AG04450 (cell line): ENCODE results near the gene CKS1B. TPM values are rescaled to one million over a fixed set of nuclear protein-coding genes. Genes with fewer than 3 reads are reported as not detected.
"Not testable (repeated sequence)": the region's sequence is repeated elsewhere in the genome, so short reads cannot be mapped to it uniquely, and the experiment has no call there.

Experiments
- CTCF ChIA-PET: fragments of 300-600, 350-600 bp; formaldehyde crosslinking; extraction: SDS; loops from one replicate; lab custom pipeline; 2022; ENCODE audit warnings: antibody characterized with exemption, inconsistent platforms; lab: Charles Lee
- POLR2A ChIA-PET: fragments of 350-600 bp; formaldehyde crosslinking; extraction: SDS; loops from one replicate; lab custom pipeline; 2021; ENCODE audit warnings: antibody characterized with exemption, inconsistent platforms; lab: Yijun Ruan, JAX
- DNase-seq: peaks from one replicate; pipeline ENCODE4 v3.0.0-alpha.2; 2011; ENCODE audit warnings: low read depth, low spot score
- H3K27ac ChIP-seq: one replicate; pipeline ENCODE4 v1.5.1; 2012; ENCODE audit warnings: low read depth, low read length, control low read depth
- H3K27me3 ChIP-seq: one replicate; pipeline ENCODE4 v1.6.0; 2012; ENCODE audit warnings: low read length; ENCODE audit not compliant: control insufficient read depth, insufficient read depth
- H3K4me3 ChIP-seq: 2 replicates; pipeline ENCODE4 v1.5.1; 2011; ENCODE audit warnings: mild to moderate bottlenecking, low read depth, low read length, control low read depth
- H3K9me3 ChIP-seq: 2 replicates; pipeline ENCODE4 v1.5.1; 2012; ENCODE audit warnings: low read length; ENCODE audit not compliant: control insufficient read depth, insufficient read depth
- CTCF ChIP-seq: IDR thresholded peaks from 2 replicates; pipeline ENCODE4 v1.5.1; 2011; ENCODE audit warnings: low read depth, low read length, control low read depth, inconsistent platforms
- polyA plus RNA-seq: library from polyadenylated mRNA; depleted of rRNA; stranded (reverse); fragments of >200 nt; gene quantifications from 2 replicates; pipeline ENCODE4 v1.2.3, GENCODE V29; 2011

CKS1B gene
- polyA plus RNA-seq, 1 experiment: 81.3 TPM

- Histone ChIP-seq H3K9me3 (peaks cover 3% of the 10 kb centered on the region; the same call in 1 of the 2 replicates), H3K27ac (peak overlapping the region; percentile 100), H3K27me3 (no peaks in the 10 kb centered on the region), H3K4me3 (peak overlapping the region; percentile 77)
- CTCF ChIA-PET: interaction anchor here (1.0 to 1.4 kb wide), 4 partner anchors 20 to 81 kb away, joined by 3 to 6 read pairs (median 4); partner anchors contain the start of gene LENEP
- POLR2A ChIA-PET: interaction anchor here (0.7 to 5.0 kb wide), 8 partner anchors 10 to 702 kb away, joined by 4 to 59 read pairs (median 10); partner anchors contain the start of genes FLAD1 and PYGO2
- peak; percentile 93 for DNase-seq
- TF ChIP-seq CTCF: peak; percentile 36
These were observed 958 bp upstream of the CKS1B start for GRCh38 chr1:154973344-154974101.

GRCh38 chr1:154974808-154975408 lies 427 bp downstream of the CKS1B start:
- POLR2A ChIA-PET: interaction anchor here (0.6 to 1.1 kb wide), 4 partner anchors 14 to 435 kb away, joined by 3 read pairs; no protein-coding TSS in a partner anchor
- CTCF ChIA-PET: interaction anchor here (0.7 to 1.6 kb wide), 2 partner anchors 21 to 25 kb away, joined by 3 to 4 read pairs; no protein-coding TSS in a partner anchor
- peak overlapping the region; percentile 100 for H3K27ac ChIP-seq

GRCh38 chr1:154975409-154976059 lies 1.1 kb downstream of the CKS1B start:
- Histone ChIP-seq H3K27me3 (no peaks in the 10 kb centered on the region), H3K4me3 (peak overlapping the region; percentile 75), H3K9me3 (no peaks in the 10 kb centered on the region), H3K27ac (peak overlapping the region; percentile 100)
- CTCF ChIA-PET: interaction anchor here (0.7 to 1.6 kb wide), 2 partner anchors 21 to 24 kb away, joined by 3 to 4 read pairs; no protein-coding TSS in a partner anchor
- POLR2A ChIA-PET: interaction anchor here (0.6 to 1.1 kb wide), 2 partner anchors 14 to 348 kb away, joined by 3 read pairs; no protein-coding TSS in a partner anchor
- no peak for DNase-seq
- no peak for TF ChIP-seq CTCF

More at GRCh38 chr1:154974808-154975408, 427 bp downstream of the CKS1B start:
- TF ChIP-seq CTCF: no peak
- H3K9me3 ChIP-seq: peaks cover 3% of the 10 kb centered on the region; the same call in 1 of the 2 replicates
- no peaks in the 10 kb centered on the region for H3K27me3 ChIP-seq
- DNase-seq: peak; percentile 89
- peak overlapping the region; percentile 75 for H3K4me3 ChIP-seq

GRCh38 chr1:154977762-154978161 lies 3.3 kb downstream of the CKS1B start:
- CTCF ChIA-PET: interaction anchor here (0.9 kb wide), 1 partner anchor 40 kb away, joined by 3 read pairs; no protein-coding TSS in a partner anchor
- H3K4me3 ChIP-seq, POLR2A ChIA-PET, H3K27ac ChIP-seq, H3K27me3 ChIP-seq, H3K9me3 ChIP-seq, DNase-seq: not testable (repeated sequence)

- no peak for TF ChIP-seq CTCF
- POLR2A ChIA-PET: no interaction called here
- Histone ChIP-seq H3K9me3 (no peaks in the 10 kb centered on the region), H3K4me3 (no peak overlapping the region), H3K27me3 (no peaks in the 10 kb centered on the region), H3K27ac (no peak overlapping the region)
- CTCF ChIA-PET: interaction anchor here (0.9 kb wide), 1 partner anchor 39 kb away, joined by 3 read pairs; no protein-coding TSS in a partner anchor
- DNase-seq: no peak
These were observed 3.9 kb downstream of the CKS1B start for GRCh38 chr1:154978360-154978759.
